Left cardiac atrium (tissue), 4 donors: ENCODE results near the gene SHISA8. TPM values are rescaled to one million over a fixed set of nuclear protein-coding genes. Genes with fewer than 3 reads are reported as not detected.
A peak's percentile ranks its signal among the peaks of the same experiment; 100 is the strongest.
"Not testable (repeated sequence)": the region's sequence is repeated elsewhere in the genome, so short reads cannot be mapped to it uniquely, and the experiment has no call there.

ENCODE experiments used
- ATAC-seq, 2 donors: fragments of 200-7000 bp; cut with Tn5 transposase; one replicate each; pipeline ENCODE4 v1.9.1; 2020; ENCODE audit warnings: mild to moderate bottlenecking in 2 of 2, moderate library complexity in 2 of 2
- DNase-seq: peaks from one replicate; pipeline ENCODE4 v3.0.0-alpha.2; 2020
- intact Hi-C, 2 donors: fragments of 100-400 bp; cut with DNase I; formaldehyde crosslinking; loops; one replicate each; pipeline versions ENCODE4 v1.14.1 to v1.15.1; 2022 to 2023
- microRNA-seq, 2 donors: library from miRNA; unstranded; fragments of <30 nt; microRNA quantifications; one replicate each; pipeline ENCODE4 v1.2.0, GENCODE V29; 2020
- total RNA-seq, 2 donors: library from RNA; stranded (reverse); fragmentation: NEBNext Ultra II Directional; extraction: Animal tissue kit (Norgen Biotek cat#: 25700); gene quantifications; one replicate each; pipeline ENCODE4 v1.2.1, GENCODE V29; 2021
- donor health status: DM: no; HTN: yes; CAD: no.
- donor health status: DM: no; HTN: yes; CAD: no; lungs with severe emphysema.
- donor health status: DM: yes; HTN: yes; CAD: no.
- donor health status: Dilated cardiomyopathy.

SHISA8 gene
- total RNA-seq, 2 donors from 2014 or later, result 1.1 to 3.3 TPM

GRCh38 chr22:41875531-41876270 lies 39.2 kb downstream of the SHISA8 start:
- intact Hi-C loops, result no loop called here
- ATAC-seq (no peak), DNase-seq (no peak)

DNA sequence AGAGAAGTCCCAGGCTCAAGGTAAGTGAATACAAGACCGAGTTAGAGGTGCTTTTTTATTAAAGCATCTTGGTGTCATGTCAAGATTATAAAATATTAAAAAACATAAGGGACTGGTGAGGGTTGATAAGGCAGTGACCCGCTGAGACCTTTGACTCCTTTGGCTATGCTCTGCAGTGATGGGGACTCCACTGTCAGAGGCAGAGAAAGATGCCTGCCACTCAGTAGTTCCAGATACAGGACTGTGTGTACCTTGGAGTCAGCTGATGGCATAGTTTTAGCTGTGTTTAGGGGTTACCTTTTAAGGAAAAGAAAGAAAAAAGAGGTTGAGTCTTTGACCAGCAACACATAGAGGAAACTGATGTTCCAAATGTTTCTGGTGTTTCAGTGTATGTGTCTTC lies 40.8 kb downstream of the SHISA8 start:
- no peak for ATAC-seq
- DNase-seq, result no peak
- intact Hi-C loops, result no loop called here

- intact Hi-C loops, result no loop called here
- ATAC-seq (peak in 1 of 2 donors; percentile 18), DNase-seq (no peak)
These were observed 41.5 kb downstream of the SHISA8 start for GRCh38 chr22:41873391-41873790.

DNA sequence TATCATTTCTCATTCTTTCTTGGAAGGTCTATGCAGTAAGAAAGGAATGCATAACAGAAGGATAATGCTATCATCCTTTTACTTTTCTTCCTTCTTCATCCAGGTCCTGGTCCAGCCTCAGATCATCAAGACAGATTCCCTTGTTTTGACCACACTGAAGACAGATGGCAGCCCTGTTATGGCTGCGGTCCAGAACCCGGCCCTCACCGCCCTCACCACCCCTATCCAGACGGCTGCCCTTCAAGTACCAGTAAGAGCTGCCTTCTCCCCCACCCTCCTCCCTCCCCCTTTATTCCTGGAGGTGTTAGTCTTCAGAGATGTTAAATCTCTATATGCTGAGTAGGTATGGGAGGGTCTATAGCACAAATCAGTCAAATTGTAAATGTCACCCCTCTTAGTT lies 44.1 kb downstream of the SHISA8 start:
- intact Hi-C loops, result no loop called here
- ATAC-seq (no peak), DNase-seq (no peak)

DNA sequence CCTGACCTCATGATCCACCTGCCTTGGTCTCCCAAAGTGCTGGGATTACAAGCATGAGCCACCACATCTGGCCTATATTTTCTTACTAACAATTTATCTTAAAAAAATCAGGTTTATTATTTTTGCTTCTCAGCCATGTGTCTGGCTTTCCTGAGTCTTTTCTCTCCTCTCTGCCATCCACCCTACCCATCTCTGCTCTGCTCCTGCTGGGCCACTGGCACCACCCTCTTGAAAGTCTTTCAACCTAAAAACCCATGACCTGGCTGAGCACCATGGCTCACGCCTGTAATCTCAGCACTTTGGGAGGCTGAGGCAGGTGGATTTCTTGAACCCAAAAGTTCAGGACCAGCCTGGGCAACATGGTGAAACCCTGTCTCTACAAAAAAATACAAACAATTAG lies 44.8 kb downstream of the SHISA8 start:
- DNase-seq, ATAC-seq, intact Hi-C loops: not testable (repeated sequence)

- no peak for ATAC-seq
- intact Hi-C loops, result no loop called here
These were observed 46.3 kb downstream of the SHISA8 start for GRCh38 chr22:41868556-41868955.

GRCh38 chr22:41863472-41863871 lies 51.4 kb downstream of the SHISA8 start:
- DNase-seq (no peak), ATAC-seq (no peak)
- intact Hi-C loops, result no loop called here

More at GRCh38 chr22:41868556-41868955, 46.3 kb downstream of the SHISA8 start:
- no peak for DNase-seq

DNA sequence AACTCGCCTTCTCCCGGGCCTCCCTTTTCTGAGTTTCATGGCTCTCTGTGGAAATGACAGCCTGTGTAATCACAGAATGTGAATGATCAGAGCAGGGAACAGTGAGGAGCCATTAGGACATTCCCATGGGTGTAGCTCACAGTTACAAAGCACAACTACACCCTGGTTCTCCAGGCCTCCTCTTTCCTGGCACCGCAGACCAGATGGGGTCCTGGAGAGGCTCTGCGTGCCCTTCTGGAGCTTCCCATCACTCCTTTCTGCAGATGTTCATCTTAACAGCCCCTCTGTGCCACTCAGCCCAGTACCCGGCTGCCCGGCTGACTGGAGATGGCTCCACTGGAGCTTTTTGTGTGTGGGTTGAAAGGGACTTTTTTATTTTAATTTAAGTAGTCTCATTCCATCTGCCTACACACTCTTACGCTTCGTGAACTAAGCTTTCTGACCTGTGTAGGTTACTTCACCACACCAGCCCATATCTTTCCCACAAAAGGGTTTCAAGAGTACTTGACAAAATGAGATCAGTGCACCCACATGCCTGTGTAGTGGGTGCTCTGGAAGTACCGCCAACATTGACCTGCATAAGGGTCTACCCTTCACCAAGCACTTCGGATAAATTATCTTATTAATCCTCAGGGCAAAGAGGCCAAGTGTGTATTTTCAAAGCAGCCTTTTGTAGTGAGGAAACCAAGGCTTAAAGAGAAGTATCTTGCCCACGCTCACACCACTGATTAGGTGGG lies 52.2 kb downstream of the SHISA8 start:
- no peak for DNase-seq
- intact Hi-C loops, result no loop called here
- peak; percentile 33 to 35 for ATAC-seq

DNA sequence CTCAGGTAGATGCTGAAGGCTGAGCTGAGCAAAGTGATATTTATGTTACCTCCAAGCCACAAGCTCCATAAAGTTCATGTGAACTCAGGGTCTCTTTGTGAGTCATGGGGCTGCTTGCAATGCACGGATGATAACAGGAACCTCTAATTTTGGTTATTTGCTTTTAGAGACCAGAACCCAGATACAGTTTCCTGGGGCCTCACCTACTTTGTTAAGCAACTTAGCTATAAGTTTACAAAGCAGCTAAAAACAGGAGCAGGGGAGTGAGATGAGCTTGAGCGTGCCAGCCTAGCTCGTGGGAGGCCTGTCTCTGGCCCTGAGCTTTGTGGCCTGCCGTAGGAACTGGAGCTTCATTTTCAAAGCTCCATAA lies 52.7 kb downstream of the SHISA8 start:
- intact Hi-C loops, result no loop called here
- ATAC-seq (peak; percentile 8 to 15), DNase-seq (no peak)

Small RNA genes within 50 kb of the gene (microRNA-seq; reads per million reads assigned to microRNA genes)
- gene MIR33A, result 48.0 to 226 reads per million in 2 donors

Other genes with a start within 250 kb of the SHISA8 start
- gene SNU13, start 226.2 kb downstream of the SHISA8 start, total RNA-seq, result 100 to 1,000 TPM; 178 to 226 TPM
- gene MEI1, start 215.6 kb downstream of the SHISA8 start, total RNA-seq, result 1 to 10 TPM in 1 of 2 donors, under 1 TPM in 1; 0.42 to 1.7 TPM
- 1 to 10 TPM; 4.9 to 5.4 TPM for gene CCDC134, start 114.4 kb downstream of the SHISA8 start, total RNA-seq
- gene SREBF2, start 82.0 kb downstream of the SHISA8 start, total RNA-seq, result 10 to 100 TPM; 58.7 to 84.0 TPM
- gene TNFRSF13C, start 11.7 kb upstream of the SHISA8 start, total RNA-seq, result under 1 TPM; 0.29 to 0.44 TPM
- 1 to 10 TPM in 1 of 2 donors, under 1 TPM in 1; 0.79 to 2.0 TPM for gene CENPM, start 32.1 kb upstream of the SHISA8 start, total RNA-seq
- under 1 TPM; 0.09 to 0.24 TPM for gene SEPTIN3, start 54.4 kb upstream of the SHISA8 start, total RNA-seq
- gene WBP2NL, start 83.7 kb upstream of the SHISA8 start, total RNA-seq, result under 1 TPM; 0.42 to 0.50 TPM
- gene NAGA, start 155.7 kb upstream of the SHISA8 start, total RNA-seq, result 10 to 100 TPM; 16.7 to 21.1 TPM
- gene PHETA2, start 159.2 kb upstream of the SHISA8 start, total RNA-seq, result 10 to 100 TPM in 1 of 2 donors, 1 to 10 TPM in 1; 8.7 to 11.3 TPM
- gene SMDT1, start 164.6 kb upstream of the SHISA8 start, total RNA-seq, result 100 to 1,000 TPM; 119 to 151 TPM
- 100 to 1,000 TPM; 224 to 247 TPM for gene NDUFA6, start 175.7 kb upstream of the SHISA8 start, total RNA-seq
- gene CYP2D6, start 215.7 kb upstream of the SHISA8 start, total RNA-seq, result under 1 TPM; 0.31 to 0.59 TPM